GM18520 (cell line): ENCODE data around the gene HS6ST2.
"Not testable (repeated sequence)": the region's sequence is repeated elsewhere in the genome, so short reads cannot be mapped to it uniquely, and the experiment has no call there.

Source experiments
- ATAC-seq: cut with Tn5 transposase; IDR thresholded peaks from one replicate; pipeline ENCODE4 v1.9.1; 2021; ENCODE audit not compliant: unreplicated experiment

Gene HS6ST2

DNA sequence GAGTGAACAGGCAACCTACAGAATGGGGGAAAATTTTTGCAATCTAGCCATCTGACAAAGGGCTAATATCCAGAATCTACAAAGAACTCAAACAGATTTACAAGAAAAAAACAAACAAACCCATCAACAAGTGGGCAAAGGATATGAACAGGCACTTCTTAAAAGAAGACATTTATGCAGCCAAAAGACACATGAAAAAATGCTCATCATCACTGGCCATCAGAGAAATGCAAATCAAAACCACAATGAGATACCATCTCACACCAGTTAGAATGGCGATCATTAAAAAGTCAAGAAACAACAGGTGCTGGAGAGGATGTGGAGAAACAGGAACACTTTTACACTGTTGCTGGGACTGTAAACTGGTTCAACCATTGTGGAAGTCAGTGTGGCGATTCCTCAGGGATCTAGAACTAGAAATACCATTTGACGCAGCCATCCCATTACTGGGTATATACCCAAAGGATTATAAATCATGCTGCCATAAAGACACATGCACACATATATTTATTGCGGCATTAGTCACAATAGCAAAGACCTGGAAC, 13.3 kb downstream of the HS6ST2 start:
- not testable (repeated sequence) for ATAC-seq

DNA sequence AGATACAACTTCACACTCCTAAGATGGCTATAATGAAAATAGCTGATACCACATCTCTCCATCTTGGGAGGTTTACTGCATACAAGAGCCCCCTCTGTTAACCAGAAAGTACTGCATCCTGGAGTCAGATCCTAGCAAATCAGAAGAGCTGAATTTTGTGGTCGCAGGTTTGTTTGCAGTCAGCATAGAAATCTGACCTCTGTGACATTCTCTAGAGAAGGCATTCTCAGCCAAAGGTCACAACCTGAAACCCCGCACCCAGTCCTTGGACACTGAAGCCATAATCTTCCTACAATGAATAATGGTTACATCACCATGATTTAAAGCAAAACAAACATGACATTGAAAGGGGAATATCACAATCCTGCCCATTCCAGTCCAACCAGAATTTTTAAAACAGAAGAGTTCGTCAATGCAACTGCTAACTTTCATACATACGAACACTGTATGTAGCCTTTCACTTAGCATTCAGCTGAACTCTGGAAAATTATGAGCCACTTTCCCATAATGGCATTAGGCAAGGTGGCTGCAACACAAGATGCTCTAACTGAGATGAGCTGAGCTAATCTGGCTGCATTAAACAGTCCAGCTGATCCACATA, 17.6 kb downstream of the HS6ST2 start:
- ATAC-seq = no peak

DNA sequence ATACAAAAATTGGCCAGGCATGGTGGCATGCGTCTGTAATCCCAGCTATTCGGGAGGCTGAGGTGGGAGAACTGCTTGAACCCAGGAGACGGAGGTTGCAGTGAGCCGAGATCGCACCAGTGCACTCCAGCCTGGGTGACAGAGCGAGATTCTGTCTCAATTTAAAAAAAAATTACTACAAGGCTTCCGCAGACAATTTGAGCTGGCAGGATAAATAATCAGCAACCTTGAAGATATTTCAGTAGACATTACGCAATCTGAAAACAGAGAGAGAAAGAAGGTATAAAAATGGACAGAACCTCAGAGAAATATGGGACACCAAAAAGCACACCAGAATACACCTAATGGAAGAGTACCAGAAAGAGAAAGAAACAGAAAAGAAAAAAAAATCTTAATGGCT, 25.3 kb downstream of the HS6ST2 start:
- no peak for ATAC-seq

DNA sequence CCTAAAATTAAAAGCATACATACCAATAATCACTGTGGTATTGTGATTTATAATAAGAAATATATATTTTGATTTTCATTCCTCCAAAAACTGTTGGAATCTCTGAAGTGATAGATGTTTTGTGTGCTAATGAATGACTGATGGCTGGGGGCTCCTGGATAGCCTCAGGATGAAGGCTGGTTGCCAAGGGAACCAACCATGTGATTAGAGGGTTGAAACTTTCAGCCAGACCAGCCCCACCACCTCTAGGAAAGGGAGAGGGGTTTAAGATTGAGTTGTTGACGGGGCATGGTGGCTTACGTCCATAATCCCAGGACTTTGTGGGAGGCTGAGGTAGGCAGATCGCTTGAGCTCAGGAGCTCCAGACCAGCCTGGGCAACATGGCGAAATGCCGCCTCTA, 34.0 kb downstream of the HS6ST2 start:
- ATAC-seq = no peak

DNA sequence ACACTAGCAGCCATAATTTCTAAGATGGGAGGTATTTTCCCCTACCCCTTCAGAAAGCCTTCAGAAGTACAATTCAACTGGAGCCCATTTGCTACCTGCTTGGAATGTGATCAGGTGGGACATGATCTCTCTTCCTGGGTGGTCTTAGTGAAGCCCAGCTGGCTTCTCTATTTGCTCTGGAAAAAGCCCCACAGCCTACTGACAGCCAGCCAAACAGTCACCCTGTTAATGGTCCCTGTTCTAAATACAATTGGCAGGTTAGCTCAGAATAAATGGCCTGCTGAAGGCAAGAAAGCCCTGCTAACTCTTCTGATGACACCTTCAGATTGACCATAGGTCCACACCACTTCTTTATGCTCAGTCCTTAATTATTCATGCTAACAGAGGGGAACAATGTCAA, 39.9 kb downstream of the HS6ST2 start:
- ATAC-seq = no peak

DNA sequence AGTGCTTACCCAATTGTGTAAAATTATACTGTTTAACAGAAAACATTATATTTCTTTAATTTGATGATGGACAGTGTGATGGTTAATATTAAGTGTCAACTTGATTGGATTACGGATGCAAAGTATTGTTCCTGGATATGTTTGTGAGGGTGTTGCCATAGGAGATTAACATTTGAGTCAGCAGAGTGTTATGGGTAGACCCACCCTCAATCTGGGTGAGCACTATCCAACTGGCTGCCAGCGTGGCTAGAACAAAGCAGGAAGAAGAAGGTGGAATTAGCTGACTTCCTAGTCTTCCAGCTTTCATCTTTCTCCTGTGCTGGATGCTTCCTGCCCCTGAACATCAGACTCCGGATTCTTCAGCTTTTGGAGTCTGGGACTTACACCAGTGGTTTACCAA, 42.1 kb downstream of the HS6ST2 start:
- no peak for ATAC-seq

DNA sequence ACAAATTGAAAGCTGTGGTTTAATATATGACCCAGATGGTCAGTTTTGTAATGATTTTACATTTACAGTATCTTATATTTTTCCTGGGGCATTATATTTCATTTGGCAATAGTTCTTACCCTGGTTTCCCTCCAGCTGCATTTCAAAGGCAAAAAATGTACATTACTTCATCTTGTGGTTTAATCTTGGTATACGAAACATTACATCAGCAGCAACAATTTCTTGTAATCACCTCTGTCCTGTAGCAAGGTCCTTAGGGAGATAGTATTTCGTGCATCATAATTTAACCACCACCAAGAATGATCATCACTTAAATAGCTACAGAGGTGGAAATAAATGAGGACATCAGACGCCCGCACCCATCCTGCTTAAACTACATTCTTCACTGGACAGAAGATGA, 48.8 kb downstream of the HS6ST2 start:
- ATAC-seq = no peak

DNA sequence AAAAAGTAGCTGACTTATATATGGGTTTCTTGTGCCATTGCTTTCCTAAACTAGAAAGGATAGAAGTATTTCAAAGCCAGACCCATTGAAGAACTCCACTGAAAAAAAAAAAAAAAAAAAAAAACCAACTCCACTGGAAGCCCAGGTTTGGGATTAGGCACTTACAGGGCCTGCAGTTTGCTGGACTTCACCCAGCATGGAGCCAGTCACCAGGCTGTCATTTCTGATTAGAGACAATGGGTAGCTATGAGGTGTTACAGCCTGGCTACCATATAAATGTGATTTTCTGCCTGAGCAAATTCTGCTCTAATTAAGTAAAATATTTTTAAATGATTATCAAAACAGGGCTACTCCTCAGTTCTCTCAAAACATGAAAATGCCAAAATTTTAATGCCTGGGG, 49.5 kb downstream of the HS6ST2 start:
- no peak for ATAC-seq

DNA sequence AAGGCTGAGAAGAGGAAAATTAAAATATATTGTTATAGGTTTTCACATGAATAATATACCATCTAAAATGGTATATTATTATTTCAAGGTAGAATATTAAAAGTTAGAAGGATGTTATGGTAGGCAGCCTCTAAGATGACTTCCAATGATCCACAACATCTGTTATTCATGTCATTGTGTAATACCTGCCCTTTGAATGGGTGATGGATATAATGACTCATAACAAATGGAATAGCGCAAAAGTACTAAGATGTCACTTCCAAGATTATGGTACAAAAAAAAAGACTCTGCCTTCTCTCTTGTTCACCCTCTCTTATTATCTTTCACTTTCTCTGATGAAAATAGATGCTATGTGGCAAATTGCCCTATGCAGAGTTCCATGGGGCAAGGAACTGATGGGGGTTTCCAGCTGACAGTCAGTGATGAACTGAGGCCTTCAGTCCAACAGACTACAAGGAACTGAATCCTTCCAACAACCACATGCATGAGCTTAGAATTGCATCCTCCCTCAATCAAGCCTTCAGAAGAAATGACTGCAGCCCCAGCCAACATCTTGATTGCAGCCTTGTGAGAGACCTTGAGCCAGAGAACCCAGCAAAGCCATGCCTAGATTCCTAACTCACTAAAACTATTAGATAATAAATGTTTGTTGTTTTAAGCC, 57.7 kb downstream of the HS6ST2 start:
- ATAC-seq = no peak

DNA sequence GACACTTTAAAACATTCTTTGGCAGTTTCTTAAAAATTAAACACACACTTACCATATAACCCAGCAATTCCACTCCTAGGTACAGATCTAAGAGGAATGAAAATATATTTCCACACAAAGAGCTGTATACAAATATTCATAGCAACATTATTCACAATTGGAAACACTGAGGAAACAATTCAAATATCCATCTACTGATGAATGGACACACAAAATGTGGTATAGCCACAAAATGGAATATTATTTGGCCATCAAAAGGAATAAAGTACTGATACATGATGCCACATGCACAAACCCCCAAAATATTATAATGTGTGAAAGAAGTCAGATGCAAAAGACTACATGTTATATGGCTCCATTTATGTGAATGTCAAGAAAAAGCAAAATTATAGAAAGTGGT, 70.9 kb downstream of the HS6ST2 start:
- no peak for ATAC-seq

DNA sequence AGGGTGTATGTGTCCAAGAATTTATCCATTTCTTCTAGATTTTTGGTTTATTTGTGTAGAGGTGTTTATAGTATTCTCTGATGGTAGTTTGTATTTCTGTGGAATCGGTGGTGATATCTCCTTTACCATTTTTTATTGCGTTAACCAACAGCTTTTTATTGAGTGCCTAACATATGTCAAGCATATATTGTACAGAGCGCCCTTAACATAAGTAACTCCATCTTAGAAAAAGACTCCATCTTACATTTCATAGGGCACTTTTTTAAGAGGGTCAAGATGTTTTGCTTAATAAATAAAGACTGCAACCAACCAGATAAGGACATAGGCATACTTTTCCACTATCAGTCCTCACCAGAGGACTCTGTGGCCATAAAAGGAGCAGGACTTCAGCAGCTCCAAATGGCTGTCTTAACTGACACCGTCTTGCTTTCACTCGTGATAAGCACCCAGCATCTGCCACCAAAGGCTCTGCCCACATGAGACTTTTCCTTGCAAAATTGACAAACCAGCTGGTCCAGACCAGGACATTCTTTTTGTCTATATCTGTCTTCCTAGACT, 75.0 kb downstream of the HS6ST2 start:
- no peak for ATAC-seq

DNA sequence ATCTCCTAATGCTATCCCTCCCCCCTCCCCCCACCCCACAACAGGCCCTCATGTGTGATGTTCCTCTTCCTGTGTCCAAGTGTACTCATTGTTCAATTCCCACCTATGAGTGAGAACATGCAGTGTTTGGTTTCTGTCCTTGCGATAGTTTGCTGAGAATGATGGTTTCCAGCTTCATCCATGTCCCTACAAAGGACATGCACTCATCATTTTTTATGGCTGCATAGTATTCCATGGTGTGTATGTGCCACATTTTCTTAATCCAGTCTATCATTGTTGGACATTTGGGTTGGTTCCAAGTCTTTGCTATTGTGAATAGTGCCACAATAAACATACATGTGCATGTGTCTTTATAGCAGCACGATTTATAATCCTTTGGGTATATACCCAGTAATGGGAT, 77.7 kb downstream of the HS6ST2 start:
- not testable (repeated sequence) for ATAC-seq

DNA sequence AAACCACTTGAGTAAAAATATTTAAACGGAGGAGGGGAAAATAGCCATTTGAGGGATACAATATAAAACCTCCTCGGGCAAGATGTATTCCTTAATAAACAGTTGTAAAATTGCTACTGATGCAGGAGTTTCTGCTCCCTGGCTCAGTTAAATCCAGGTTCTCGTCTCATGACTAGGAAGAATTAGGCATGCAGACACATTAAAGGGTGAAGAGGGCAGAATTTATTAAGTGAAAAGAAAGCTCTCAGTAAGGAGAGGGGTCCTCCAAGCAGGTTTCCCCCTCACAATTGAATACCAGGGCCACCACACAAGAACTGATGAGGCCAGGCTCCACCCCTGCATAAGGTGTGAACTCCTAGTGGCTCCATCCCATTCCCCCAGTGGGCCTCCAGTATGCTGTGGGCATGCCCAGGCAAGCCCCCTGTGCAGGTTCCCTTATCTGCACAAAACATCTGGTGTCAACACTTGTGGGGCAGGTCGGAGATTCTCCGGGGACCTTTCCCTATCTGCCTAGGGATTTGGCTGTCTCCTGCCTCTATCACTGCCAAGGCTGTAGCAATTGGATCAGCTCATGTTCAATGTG, 80.4 kb downstream of the HS6ST2 start:
- ATAC-seq = no peak

DNA sequence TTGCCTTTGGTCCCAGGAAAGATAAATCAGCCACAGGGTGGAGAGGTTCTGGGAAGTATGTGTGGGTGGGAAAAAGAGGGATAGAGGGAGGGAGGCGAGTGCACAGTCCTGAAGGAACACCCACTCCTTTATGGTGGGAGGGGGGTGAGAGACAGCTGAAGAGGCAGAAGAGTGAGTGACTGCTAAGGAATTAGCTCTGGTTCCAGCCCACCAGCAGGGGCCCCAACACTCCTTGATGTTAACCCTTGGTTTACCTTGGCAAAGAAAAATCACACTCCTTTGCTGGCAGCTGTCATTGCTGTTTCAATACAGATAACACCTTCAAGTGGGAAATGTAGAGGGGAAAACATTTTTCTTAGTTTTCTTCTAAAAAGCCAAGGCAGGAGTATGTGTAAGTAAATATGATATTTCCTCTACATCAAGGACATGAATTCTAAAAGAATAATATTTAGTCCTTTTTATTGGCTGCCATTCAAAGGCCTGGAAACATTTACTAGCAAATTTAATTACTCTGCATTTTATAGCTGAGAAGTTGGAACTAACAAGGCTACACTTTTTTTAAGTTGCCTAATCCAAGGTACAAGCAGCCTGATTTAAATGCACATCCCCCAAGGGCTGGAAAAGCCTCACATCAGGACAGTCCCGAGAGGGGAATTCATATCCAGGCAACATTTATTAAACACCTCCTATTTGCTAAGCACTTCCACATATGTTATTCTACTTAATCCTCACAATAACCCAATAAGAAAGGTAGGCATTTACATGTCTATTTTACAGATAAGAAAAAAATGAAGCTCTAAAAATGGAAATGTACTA, 81.7 kb downstream of the HS6ST2 start:
- ATAC-seq = no peak

DNA sequence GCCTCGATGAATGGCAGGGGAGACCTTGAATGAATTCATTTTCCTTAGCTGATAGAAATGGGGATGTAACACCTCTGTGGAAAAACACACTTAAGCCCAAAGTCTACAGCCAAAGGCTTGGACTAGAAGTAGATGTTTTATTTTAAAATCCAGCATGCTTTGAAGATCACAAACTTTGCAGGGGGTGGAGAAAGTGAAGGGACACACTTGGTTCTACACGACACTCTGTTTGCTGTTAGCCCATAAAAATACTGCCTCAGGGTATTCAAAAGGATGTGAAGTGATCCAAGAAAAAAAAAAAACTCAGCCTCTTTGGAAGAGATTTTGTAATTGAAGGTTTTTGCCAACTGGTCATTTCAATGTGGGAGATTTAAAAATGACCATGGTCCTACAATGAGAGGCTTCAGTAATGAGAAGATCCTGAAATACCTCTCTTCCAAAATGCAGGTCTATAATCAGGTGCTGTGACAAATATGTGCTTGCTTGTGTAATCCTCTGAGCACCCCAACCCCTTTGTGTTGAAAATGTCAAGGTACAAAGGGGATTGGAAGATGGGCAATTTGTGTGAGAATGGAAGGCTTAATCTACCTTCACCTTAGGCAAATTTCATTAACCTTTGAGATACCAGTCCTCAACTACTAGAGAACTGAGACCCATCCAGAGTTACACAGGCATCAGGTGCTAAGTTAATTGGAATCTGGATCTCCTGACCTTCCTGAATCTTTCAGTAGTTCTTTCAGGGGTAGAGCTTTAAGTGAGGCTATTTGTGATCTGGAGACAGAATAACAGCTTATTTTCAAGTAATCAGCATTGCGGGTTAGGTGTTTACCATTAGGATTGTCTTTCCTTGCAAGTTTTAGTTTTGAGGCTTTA, 82.5 kb downstream of the HS6ST2 start:
- ATAC-seq = no peak

DNA sequence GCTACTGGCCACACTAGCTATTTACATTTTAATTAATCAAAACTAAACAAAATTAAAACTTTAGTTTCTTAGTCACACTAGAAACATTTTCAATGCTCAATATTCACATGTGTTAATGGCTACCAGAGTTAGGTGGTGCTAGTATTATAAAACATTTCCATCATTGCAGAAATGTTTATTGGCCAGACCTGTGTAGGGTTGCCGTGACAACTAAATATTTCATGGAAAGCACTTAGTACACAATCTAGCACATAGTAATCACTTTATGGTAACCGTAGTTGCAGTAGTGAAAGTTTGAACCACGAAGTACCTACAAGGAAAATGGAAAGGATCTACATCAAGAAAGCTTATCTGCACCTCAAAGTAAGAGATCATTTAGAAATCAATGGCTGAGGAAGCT, 95.9 kb downstream of the HS6ST2 start:
- no peak for ATAC-seq

DNA sequence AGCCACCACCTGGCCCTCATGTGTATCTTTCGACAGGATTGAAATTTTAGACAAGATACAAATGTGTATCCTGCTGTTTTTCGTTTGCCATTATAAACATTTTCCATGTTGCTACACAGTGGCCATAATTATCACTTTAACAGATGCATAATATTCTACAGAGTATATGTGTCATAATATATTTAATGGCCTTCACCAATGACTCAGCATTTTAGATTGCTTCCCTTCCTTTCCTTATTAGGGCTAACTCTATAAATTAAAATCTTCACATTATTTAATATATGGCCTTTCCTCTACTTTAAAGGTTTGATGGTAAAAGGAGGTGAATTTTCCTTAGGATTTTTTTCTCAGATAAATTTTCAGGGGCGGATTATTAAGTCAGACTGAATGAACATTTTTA, 97.4 kb downstream of the HS6ST2 start:
- no peak for ATAC-seq

DNA sequence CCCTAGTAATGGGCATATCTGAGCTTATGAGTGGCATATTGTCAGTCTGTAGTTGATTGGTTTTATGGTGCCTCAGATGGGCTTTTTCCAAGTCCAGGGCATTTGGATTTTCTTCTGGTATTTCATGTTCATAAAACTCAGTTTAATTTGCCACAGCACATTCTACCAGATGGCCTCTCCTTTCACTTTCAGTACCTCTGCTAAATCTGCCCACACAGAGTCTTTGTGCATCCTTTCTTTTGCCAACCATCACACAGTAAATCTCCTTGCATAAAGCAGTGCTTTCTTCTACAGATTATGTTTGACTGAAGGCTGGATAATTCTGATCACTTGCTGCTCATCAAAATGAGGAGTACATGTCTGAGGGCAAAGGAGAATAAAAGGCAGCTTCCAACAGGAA, 98.2 kb downstream of the HS6ST2 start:
- no peak for ATAC-seq

DNA sequence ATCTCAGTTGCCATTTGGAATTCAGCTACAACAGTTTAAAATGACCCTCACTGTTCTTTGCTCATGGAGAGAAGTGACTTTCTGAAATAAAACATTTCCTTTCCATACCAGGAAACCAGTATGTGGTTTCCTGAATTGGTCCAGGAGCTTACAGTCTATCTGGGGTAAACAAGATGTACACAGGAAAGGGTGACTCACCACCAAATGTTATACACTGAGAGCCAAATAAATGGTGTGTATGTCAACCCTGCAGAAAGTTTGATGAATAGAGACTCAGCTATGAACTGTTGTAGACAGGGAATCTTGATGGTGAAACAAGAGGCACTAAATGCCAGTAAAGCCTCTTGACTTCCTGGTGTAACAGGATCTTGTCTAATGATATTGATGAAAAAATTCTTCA, 100.4 kb downstream of the HS6ST2 start:
- ATAC-seq = no peak

DNA sequence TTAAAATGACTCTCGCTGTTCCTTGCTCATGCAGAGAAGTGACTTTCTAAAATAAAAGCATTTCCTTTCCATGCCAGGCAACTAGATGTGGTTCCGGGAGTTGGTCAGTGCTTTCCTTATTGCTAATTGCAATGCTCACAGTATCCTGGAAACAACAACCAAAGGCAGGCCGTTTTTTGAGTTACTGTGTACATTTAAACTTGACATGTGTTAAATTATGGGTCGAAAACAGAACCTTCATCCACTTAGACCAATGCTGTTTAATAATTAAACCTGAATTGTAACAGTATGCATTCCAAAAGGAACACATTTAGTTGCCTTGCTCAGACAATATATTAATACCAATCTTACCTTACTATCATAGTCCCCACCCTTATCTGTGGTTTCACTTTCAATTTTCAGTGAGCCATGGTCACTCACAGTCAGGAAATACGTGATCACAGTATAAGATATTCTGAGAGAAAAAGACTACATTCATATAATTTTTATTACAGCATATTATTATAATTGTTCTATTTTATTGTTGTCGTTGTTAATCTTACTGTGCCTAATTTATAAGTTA, 102.6 kb downstream of the HS6ST2 start:
- no peak for ATAC-seq
